ENCODE data around the gene PARD6G. TPM values are rescaled to one million over a fixed set of nuclear protein-coding genes. Genes with fewer than 3 reads are reported as not detected.

The PARD6G gene
- total RNA-seq, 6 experiments from 2014 or later, result 0.34 to 0.66 (median 0.50) TPM

GRCh38 chr18:80204142-80204541 is 43.2 kb downstream of the PARD6G start:
- Mint-ChIP-seq H3K4me1 (ENCODE audit: low read depth) (no peaks in the 10 kb centered on the region; the same call in 1 of the 2 replicates), H3K36me3 (ENCODE audit: low read depth) (no peaks in the 10 kb centered on the region), H3K9me3 (no peaks in the 10 kb centered on the region), H3K4me3 (no peak overlapping the region), H3K27ac (no peak overlapping the region), H3K27me3 (ENCODE audit: insufficient read depth) (peaks cover 11% of the 10 kb centered on the region)
- TF ChIP-seq CTCF (IDR thresholded peaks at IDR 0.05), result no peak
- no peak for DNase-seq

- Mint-ChIP-seq H3K9me3 (no peaks in the 10 kb centered on the region), H3K36me3 (ENCODE audit: low read depth) (no peaks in the 10 kb centered on the region)
Measured at GRCh38 chr18:80203249-80203648, 44.1 kb downstream of the PARD6G start.

GRCh38 chr18:80202264-80202998 is 44.9 kb downstream of the PARD6G start:
- Mint-ChIP-seq H3K27ac (no peak overlapping the region), H3K27me3 (ENCODE audit: insufficient read depth) (peaks cover 11% of the 10 kb centered on the region), H3K36me3 (ENCODE audit: low read depth) (no peaks in the 10 kb centered on the region), H3K4me3 (no peak overlapping the region), H3K9me3 (no peaks in the 10 kb centered on the region), H3K4me1 (ENCODE audit: low read depth) (peaks cover 4% of the 10 kb centered on the region)
- TF ChIP-seq CTCF (IDR thresholded peaks at IDR 0.05), result no peak
- no peak for DNase-seq

More at GRCh38 chr18:80203249-80203648, 44.1 kb downstream of the PARD6G start:
- Mint-ChIP-seq H3K4me1 (ENCODE audit: low read depth) (no peaks in the 10 kb centered on the region; the same call in 1 of the 2 replicates), H3K4me3 (no peak overlapping the region), H3K27ac (no peak overlapping the region), H3K27me3 (ENCODE audit: insufficient read depth) (peaks cover 8% of the 10 kb centered on the region)
- no peak for DNase-seq
- no peak for TF ChIP-seq CTCF (IDR thresholded peaks at IDR 0.05)

GRCh38 chr18:80201739-80202138 is 45.6 kb downstream of the PARD6G start:
- Mint-ChIP-seq H3K9me3 (no peaks in the 10 kb centered on the region), H3K36me3 (ENCODE audit: low read depth) (no peaks in the 10 kb centered on the region), H3K4me3 (no peak overlapping the region), H3K4me1 (ENCODE audit: low read depth) (peaks cover 11% of the 10 kb centered on the region), H3K27me3 (ENCODE audit: insufficient read depth) (peaks cover 18% of the 10 kb centered on the region), H3K27ac (no peak overlapping the region)
- DNase-seq, result no peak
- TF ChIP-seq CTCF (IDR thresholded peaks at IDR 0.05), result no peak

GRCh38 chr18:80200932-80201672 is 46.2 kb downstream of the PARD6G start:
- DNase-seq, result no peak
- no peak for TF ChIP-seq CTCF (IDR thresholded peaks at IDR 0.05)
- Mint-ChIP-seq H3K36me3 (ENCODE audit: low read depth) (no peaks in the 10 kb centered on the region), H3K4me3 (no peak overlapping the region), H3K9me3 (no peaks in the 10 kb centered on the region), H3K27ac (no peak overlapping the region), H3K27me3 (ENCODE audit: insufficient read depth) (peaks cover 18% of the 10 kb centered on the region), H3K4me1 (ENCODE audit: low read depth) (peaks cover 13% of the 10 kb centered on the region)
